ENCODE data around the gene SYT13.

Gene SYT13

GRCh38 chr11:45245218-45246045 is 40.7 kb downstream of the SYT13 start:
- no peak for DNase-seq

- no peak for DNase-seq
Observed at GRCh38 chr11:45243967-45244366, 42.2 kb downstream of the SYT13 start.

- DNase-seq, result no peak
Observed at GRCh38 chr11:45239733-45240132, 46.4 kb downstream of the SYT13 start.

GRCh38 chr11:45238724-45239123 is 47.4 kb downstream of the SYT13 start:
- no peak for DNase-seq

GRCh38 chr11:45237711-45238315 is 48.3 kb downstream of the SYT13 start:
- DNase-seq, result no peak

GRCh38 chr11:45234306-45235006 is 51.7 kb downstream of the SYT13 start:
- no peak for DNase-seq

- no peak for DNase-seq
Observed at GRCh38 chr11:45233804-45234170, 52.4 kb downstream of the SYT13 start.

- peak in 3 of 4 experiments; percentile 11 to 32 (median 24) for DNase-seq
Observed at GRCh38 chr11:45233121-45233803, 52.9 kb downstream of the SYT13 start.

- DNase-seq, result no peak
Observed at GRCh38 chr11:45232341-45233080, 53.6 kb downstream of the SYT13 start.

- DNase-seq, result no peak
Observed at GRCh38 chr11:45229401-45230020, 56.6 kb downstream of the SYT13 start.

- no peak for DNase-seq
Observed at GRCh38 chr11:45227836-45228235, 58.3 kb downstream of the SYT13 start.

GRCh38 chr11:45226901-45227300 is 59.2 kb downstream of the SYT13 start:
- DNase-seq, result no peak

GRCh38 chr11:45225961-45226871 is 59.9 kb downstream of the SYT13 start:
- no peak for DNase-seq

- DNase-seq, result no peak
Observed at GRCh38 chr11:45225277-45225676, 60.9 kb downstream of the SYT13 start.

GRCh38 chr11:45224766-45225165 is 61.4 kb downstream of the SYT13 start:
- no peak for DNase-seq

GRCh38 chr11:45223496-45223895 is 62.6 kb downstream of the SYT13 start:
- DNase-seq, result no peak

GRCh38 chr11:45219411-45219810 is 66.7 kb downstream of the SYT13 start:
- no peak for DNase-seq

- DNase-seq, result no peak
Observed at GRCh38 chr11:45218705-45219104, 67.4 kb downstream of the SYT13 start.

- DNase-seq, result no peak
Observed at GRCh38 chr11:45217991-45218390, 68.2 kb downstream of the SYT13 start.

- no peak for DNase-seq
Observed at GRCh38 chr11:45216901-45217300, 69.2 kb downstream of the SYT13 start.

- no peak for DNase-seq
Observed at GRCh38 chr11:45216031-45216430, 70.1 kb downstream of the SYT13 start.

All from activated naive CD4-positive, alpha-beta T cell (primary cell).